Colonic mucosa (tissue), 4 donors: ENCODE results near the gene SLC16A13. TPM values are rescaled to one million over a fixed set of nuclear protein-coding genes. Genes with fewer than 3 reads are reported as not detected.

Experiments
- DNase-seq: peaks from one replicate; pipeline ENCODE4 v3.0.0-alpha.2; 2020
- H3K27ac ChIP-seq: fragments of 200-600 bp; one replicate; pipeline ENCODE4 v1.8.0; 2021
- H3K27me3 ChIP-seq: fragments of 200-600 bp; one replicate; pipeline ENCODE4 v1.8.0; 2021
- H3K36me3 ChIP-seq: fragments of 200-600 bp; one replicate; pipeline ENCODE4 v1.8.0; 2021
- H3K4me1 ChIP-seq: fragments of 200-600 bp; one replicate; pipeline ENCODE4 v1.8.0; 2021; ENCODE audit warnings: mild to moderate bottlenecking
- H3K4me3 ChIP-seq: fragments of 200-600 bp; one replicate; pipeline ENCODE4 v1.8.0; 2021
- H3K9ac ChIP-seq, 2 donors: one replicate each; pipeline ENCODE4 v1.7.0; 2013; ENCODE audit warnings: control low read depth in 2 of 2, low read depth in 2 of 2, low read length in 2 of 2
- H3K9me3 ChIP-seq: fragments of 200-600 bp; one replicate; pipeline ENCODE4 v1.8.0; 2021
- intact Hi-C: fragments of 100-400 bp; cut with DNase I; formaldehyde crosslinking; loops from one replicate; pipeline ENCODE4 v1.14.1; 2022
- total RNA-seq, 2 donors: library from RNA; stranded (reverse); fragmentation: NEBNext Ultra II Directional in 1 of 2; extraction: Animal tissue kit (Norgen Biotek cat#: 25700) in 1 of 2; gene quantifications; one replicate each; pipeline ENCODE4 v1.2.1, GENCODE V29; 2021
- TF ChIP-seq, protein P1 (sequence below): fragments of 200-600 bp; IDR thresholded peaks from one replicate; pipeline ENCODE4 v1.8.0; 2022; ENCODE audit warnings: antibody characterized with exemption, mild to moderate bottlenecking
- donor health status: healthy.
- donor health status: DM: no; HTN: no; CAD: no.
- donor health status: DM: no; HTN: no; CAD: no.

SLC16A13 gene
- total RNA-seq, 2 donors from 2014 or later: 11.0 to 13.9 TPM

DNA sequence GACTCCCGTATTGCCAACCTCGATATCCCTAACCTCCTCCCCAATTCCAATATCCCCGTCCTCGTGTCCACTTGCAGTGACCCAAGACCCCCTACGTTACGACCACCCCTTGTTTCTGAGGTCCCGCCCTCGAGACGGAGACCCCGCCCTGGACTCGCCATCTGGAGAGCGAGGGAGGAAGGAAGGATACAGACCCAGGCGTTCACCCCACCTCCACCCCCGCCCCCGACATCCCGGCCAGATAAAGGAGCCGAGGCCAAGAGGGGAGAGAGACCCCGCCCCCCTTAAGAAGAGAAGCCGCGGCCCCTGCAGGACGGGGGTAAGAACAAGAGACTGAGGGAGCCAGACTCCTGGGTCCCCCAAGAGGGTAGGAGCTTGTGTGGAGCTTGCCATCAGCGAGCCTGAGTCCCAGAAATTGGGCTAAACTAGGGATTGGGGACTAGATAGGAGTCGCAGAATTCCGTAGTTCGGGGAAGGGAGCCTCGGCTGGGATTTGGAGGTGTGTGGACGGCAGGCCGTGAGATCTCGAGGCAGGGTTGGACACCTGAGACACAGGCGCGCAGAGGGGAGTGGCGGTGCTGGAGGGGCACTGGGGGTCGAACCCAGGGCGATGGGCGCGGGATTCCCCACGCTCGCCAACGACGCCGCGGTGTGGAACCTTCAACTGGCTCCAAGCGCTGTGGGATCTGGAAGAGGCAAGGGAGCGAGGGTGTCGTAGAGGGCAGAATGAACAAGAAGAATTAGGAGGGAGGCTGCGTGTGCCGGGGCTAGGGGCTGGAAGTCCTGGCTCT lies 12.8 kb upstream of the SLC16A13 start, which contains the start of gene BCL6B:
BCL6B (plus strand) TSS at position 270 of the 791 bp plus-strand sequence. CDS start 622 bp downstream, outside the sequence.
- H3K4me3 ChIP-seq: peak within 1 kb of the TSS; percentile 25
- H3K27ac ChIP-seq: peak within 1 kb of the TSS; percentile 19
- H3K4me1 ChIP-seq: no peaks in the 10 kb centered on the region
- H3K27me3 ChIP-seq: no peaks in the 10 kb centered on the region
- H3K9me3 ChIP-seq: no peaks in the 10 kb centered on the region
- DNase-seq: peak; percentile 39
- H3K9ac ChIP-seq: peak within 1 kb of the TSS; percentile 2 to 62
- intact Hi-C loops: loop anchor here (5.0 kb wide), 1 partner anchor 111 kb away; no protein-coding TSS in a partner anchor
- TF ChIP-seq, protein P1, sequence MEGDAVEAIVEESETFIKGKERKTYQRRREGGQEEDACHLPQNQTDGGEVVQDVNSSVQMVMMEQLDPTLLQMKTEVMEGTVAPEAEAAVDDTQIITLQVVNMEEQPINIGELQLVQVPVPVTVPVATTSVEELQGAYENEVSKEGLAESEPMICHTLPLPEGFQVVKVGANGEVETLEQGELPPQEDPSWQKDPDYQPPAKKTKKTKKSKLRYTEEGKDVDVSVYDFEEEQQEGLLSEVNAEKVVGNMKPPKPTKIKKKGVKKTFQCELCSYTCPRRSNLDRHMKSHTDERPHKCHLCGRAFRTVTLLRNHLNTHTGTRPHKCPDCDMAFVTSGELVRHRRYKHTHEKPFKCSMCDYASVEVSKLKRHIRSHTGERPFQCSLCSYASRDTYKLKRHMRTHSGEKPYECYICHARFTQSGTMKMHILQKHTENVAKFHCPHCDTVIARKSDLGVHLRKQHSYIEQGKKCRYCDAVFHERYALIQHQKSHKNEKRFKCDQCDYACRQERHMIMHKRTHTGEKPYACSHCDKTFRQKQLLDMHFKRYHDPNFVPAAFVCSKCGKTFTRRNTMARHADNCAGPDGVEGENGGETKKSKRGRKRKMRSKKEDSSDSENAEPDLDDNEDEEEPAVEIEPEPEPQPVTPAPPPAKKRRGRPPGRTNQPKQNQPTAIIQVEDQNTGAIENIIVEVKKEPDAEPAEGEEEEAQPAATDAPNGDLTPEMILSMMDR: no peak
- H3K36me3 ChIP-seq: no peaks in the 10 kb centered on the region

DNA sequence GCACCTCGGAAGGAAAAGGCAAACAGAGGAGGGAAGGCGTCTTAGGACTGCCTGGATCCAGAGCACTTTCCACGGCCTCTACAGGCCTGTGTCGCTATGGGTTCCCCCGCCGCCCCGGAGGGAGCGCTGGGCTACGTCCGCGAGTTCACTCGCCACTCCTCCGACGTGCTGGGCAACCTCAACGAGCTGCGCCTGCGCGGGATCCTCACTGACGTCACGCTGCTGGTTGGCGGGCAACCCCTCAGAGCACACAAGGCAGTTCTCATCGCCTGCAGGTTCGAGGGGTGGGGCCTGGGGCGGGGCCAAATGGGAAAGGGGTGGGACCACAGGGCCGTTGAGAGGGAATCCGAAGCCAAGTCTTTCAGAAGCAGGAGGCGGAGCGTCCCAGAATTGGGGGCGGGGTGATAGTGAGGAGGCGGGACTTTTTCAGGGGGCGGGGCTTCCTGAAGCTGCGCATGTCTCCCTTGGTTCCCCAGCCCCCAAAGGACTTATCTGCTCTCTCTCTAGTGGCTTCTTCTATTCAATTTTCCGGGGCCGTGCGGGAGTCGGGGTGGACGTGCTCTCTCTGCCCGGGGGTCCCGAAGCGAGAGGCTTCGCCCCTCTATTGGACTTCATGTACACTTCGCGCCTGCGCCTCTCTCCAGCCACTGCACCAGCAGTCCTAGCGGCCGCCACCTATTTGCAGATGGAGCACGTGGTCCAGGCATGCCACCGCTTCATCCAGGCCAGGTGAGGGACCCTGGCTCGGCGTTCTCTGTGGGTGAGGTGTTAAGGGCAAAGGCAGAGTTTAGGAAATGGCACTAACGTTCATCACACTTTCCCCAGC lies 12.0 kb upstream of the SLC16A13 start:
- H3K4me1 ChIP-seq: no peaks in the 10 kb centered on the region

DNA sequence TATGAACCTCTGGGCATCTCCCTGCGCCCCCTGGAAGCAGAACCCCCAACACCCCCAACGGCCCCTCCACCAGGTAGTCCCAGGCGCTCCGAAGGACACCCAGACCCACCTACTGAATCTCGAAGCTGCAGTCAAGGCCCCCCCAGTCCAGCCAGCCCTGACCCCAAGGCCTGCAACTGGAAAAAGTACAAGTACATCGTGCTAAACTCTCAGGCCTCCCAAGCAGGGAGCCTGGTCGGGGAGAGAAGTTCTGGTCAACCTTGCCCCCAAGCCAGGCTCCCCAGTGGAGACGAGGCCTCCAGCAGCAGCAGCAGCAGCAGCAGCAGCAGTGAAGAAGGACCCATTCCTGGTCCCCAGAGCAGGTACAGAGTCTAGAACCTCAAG lies 11.4 kb upstream of the SLC16A13 start:
- no peaks in the 10 kb centered on the region for H3K4me1 ChIP-seq
- intact Hi-C loops: loop anchor here (5.0 kb wide), 1 partner anchor 112 kb away; no protein-coding TSS in a partner anchor
- no peak overlapping the region for H3K9ac ChIP-seq
- no peaks in the 10 kb centered on the region for H3K36me3 ChIP-seq
- no peaks in the 10 kb centered on the region for H3K27me3 ChIP-seq
- no peak overlapping the region for H3K27ac ChIP-seq
- H3K9me3 ChIP-seq: no peaks in the 10 kb centered on the region
- TF ChIP-seq, protein P1: no peak
- no peak overlapping the region for H3K4me3 ChIP-seq
- peak; percentile 34 for DNase-seq

More for the DNA sequence above, 12.0 kb upstream of the SLC16A13 start:
- TF ChIP-seq, protein P1: no peak
- peak overlapping the region; percentile 25 for H3K4me3 ChIP-seq
- intact Hi-C loops: loop anchor here (5.0 kb wide), 1 partner anchor 111 kb away; no protein-coding TSS in a partner anchor
- H3K36me3 ChIP-seq: no peaks in the 10 kb centered on the region
- peak overlapping the region; percentile 19 for H3K27ac ChIP-seq
- H3K27me3 ChIP-seq: no peaks in the 10 kb centered on the region
- H3K9me3 ChIP-seq: no peaks in the 10 kb centered on the region
- DNase-seq: peak; percentile 98
- peak overlapping the region in 1 of 2 donors; percentile 52 for H3K9ac ChIP-seq

DNA sequence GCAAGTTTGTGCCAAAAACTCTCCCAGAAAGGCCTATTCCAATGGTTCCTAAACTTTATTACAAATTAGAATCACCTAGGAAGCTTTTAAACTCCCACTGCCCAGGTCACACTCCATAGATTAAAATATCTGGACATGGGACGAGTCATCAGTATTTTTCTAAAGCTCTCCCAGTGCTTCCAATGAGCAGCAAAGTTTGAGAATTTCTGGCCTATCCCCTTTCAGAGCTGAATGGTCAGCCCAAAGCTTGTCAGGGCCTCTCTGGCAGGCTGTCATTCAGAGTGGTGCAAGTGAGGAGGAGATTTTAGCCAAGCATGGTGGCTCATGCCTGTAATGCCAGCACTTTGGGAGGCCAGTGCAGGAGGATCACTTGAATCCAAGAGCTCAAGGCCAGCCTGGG lies 10.6 kb upstream of the SLC16A13 start:
- TF ChIP-seq, protein P1: no peak
- Histone ChIP-seq H3K9ac (no peak overlapping the region), H3K4me3 (no peak overlapping the region), H3K27me3 (no peaks in the 10 kb centered on the region), H3K27ac (no peak overlapping the region), H3K4me1 (no peaks in the 10 kb centered on the region), H3K9me3 (no peaks in the 10 kb centered on the region), H3K36me3 (no peaks in the 10 kb centered on the region)
- DNase-seq: no peak
- intact Hi-C loops: no loop called here

DNA sequence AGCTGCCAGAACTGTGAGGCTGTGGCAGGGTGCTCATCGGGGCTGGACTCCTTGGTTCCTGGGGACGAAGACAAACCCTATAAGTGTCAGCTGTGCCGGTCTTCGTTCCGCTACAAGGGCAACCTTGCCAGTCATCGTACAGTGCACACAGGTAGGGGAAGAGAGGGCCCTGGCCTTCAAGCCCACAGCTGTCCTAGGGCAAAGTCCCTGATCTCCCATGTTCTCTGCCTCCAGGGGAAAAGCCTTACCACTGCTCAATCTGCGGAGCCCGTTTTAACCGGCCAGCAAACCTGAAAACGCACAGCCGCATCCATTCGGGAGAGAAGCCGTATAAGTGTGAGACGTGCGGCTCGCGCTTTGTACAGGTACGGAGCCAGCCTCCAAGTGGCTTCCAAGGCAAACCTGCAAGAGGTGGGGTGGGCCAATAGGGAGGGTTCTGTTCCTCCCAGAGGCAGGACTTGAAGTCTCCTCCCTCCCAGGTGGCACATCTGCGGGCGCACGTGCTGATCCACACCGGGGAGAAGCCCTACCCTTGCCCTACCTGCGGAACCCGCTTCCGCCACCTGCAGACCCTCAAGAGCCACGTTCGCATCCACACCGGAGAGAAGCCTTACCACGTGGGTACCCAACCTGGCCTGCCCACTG lies 9.2 kb upstream of the SLC16A13 start:
- no peak overlapping the region for H3K9ac ChIP-seq
- H3K4me1 ChIP-seq: no peaks in the 10 kb centered on the region
- no peaks in the 10 kb centered on the region for H3K9me3 ChIP-seq
- intact Hi-C loops: no loop called here
- no peaks in the 10 kb centered on the region for H3K36me3 ChIP-seq
- H3K27ac ChIP-seq: no peak overlapping the region
- TF ChIP-seq, protein P1: no peak
- H3K4me3 ChIP-seq: no peak overlapping the region
- no peaks in the 10 kb centered on the region for H3K27me3 ChIP-seq
- DNase-seq: no peak
